Renal cortex interstitium (tissue), 15 donors: ENCODE measurements around the gene ANXA6. TPM values are rescaled to one million over a fixed set of nuclear protein-coding genes. Genes with fewer than 3 reads are reported as not detected.
"Not testable (repeated sequence)": the region's sequence is repeated elsewhere in the genome, so short reads cannot be mapped to it uniquely, and the experiment has no call there.

Source experiments
- DNase-seq, 11 donors: peaks; one replicate each; pipeline ENCODE4 v3.0.0-alpha.2; 2013; ENCODE audit warnings: low read depth in 9 of 11, low spot score in 4 of 11; ENCODE audit errors: extremely low read depth in 1 of 11
- long read RNA-seq, 16 experiments: transcript quantifications; one replicate each; lab custom pipeline, GENCODE V29; 2026
- polyA plus RNA-seq, 3 donors: library from polyadenylated mRNA; unstranded; fragments of 120-200 nt; gene quantifications; one replicate each; pipeline ENCODE4 v1.2.1, GENCODE V29; 2013; ENCODE audit not compliant: insufficient read length in 3 of 3

The ANXA6 gene
- 100 to 1,000 TPM; 121 to 159 (median 141) TPM for polyA plus RNA-seq
- long read RNA-seq, donor 1, transcript ANXA6-201 (26 exons, 2,593 nt) = major isoform, 11 of 17 reads
- long read RNA-seq, donor 1, partial matches to known transcripts = 0 of 17 reads
- long read RNA-seq, donor 1, other reads (novel, unspliced or antisense) = 6 of 17 reads
- long read RNA-seq, donor 2, transcript ANXA6-201 (26 exons, 2,593 nt) = major isoform, 18 of 40 reads
- long read RNA-seq, donor 2, partial matches to known transcripts = 22 of 40 reads
- long read RNA-seq, donor 2, other reads (novel, unspliced or antisense) = 0 of 40 reads
- long read RNA-seq, donor 3, transcript ANXA6-201 (26 exons, 2,593 nt) = major isoform, 18 of 45 reads
- long read RNA-seq, donor 3, partial matches to known transcripts = 21 of 45 reads
- long read RNA-seq, donor 3, other reads (novel, unspliced or antisense) = 5 of 45 reads
- long read RNA-seq, donor 4, transcript ANXA6-201 (26 exons, 2,593 nt) = major isoform, 12 of 13 reads
- long read RNA-seq, donor 4, partial matches to known transcripts = 0 of 13 reads
- long read RNA-seq, donor 4, other reads (novel, unspliced or antisense) = 0 of 13 reads
- long read RNA-seq, donor 5 = 0 reads
- long read RNA-seq, donor 6, transcript ANXA6-201 (26 exons, 2,593 nt) = major isoform, 13 of 27 reads
- long read RNA-seq, donor 6, partial matches to known transcripts = 14 of 27 reads
- long read RNA-seq, donor 6, other reads (novel, unspliced or antisense) = 0 of 27 reads
- long read RNA-seq, donor 7, transcript ANXA6-201 (26 exons, 2,593 nt) = major isoform, 9 of 65 reads
- long read RNA-seq, donor 7, partial matches to known transcripts = 56 of 65 reads
- long read RNA-seq, donor 7, other reads (novel, unspliced or antisense) = 0 of 65 reads
- long read RNA-seq, donor 8 = 0 reads
- long read RNA-seq, donor 9, transcript ANXA6-201 (26 exons, 2,593 nt) = major isoform, 8 of 19 reads
- long read RNA-seq, donor 9, partial matches to known transcripts = 10 of 19 reads
- long read RNA-seq, donor 9, other reads (novel, unspliced or antisense) = 0 of 19 reads
- long read RNA-seq, donor 10, transcript ANXA6-201 (26 exons, 2,593 nt) = major isoform, 12 of 23 reads
- long read RNA-seq, donor 10, partial matches to known transcripts = 11 of 23 reads
- long read RNA-seq, donor 10, other reads (novel, unspliced or antisense) = 0 of 23 reads
- long read RNA-seq, donor 11, transcript ANXA6-201 (26 exons, 2,593 nt) = major isoform, 15 of 30 reads
- long read RNA-seq, donor 11, partial matches to known transcripts = 15 of 30 reads
- long read RNA-seq, donor 11, other reads (novel, unspliced or antisense) = 0 of 30 reads
- long read RNA-seq, donor 12, partial matches to known transcripts = 0 of 4 reads
- long read RNA-seq, donor 12, other reads (novel, unspliced or antisense) = 0 of 4 reads
- long read RNA-seq, donor 13 = 0 reads
- long read RNA-seq, donor 14, transcript ANXA6-201 (26 exons, 2,593 nt) = major isoform, 13 of 29 reads
- long read RNA-seq, donor 14, partial matches to known transcripts = 10 of 29 reads
- long read RNA-seq, donor 14, other reads (novel, unspliced or antisense) = 6 of 29 reads
- long read RNA-seq, donor 15, partial matches to known transcripts = 0 of 4 reads
- long read RNA-seq, donor 15, other reads (novel, unspliced or antisense) = 0 of 4 reads
- long read RNA-seq, donor 16, transcript ANXA6-201 (26 exons, 2,593 nt) = major isoform, 33 of 75 reads
- long read RNA-seq, donor 16, partial matches to known transcripts = 33 of 75 reads
- long read RNA-seq, donor 16, other reads (novel, unspliced or antisense) = 9 of 75 reads

DNA sequence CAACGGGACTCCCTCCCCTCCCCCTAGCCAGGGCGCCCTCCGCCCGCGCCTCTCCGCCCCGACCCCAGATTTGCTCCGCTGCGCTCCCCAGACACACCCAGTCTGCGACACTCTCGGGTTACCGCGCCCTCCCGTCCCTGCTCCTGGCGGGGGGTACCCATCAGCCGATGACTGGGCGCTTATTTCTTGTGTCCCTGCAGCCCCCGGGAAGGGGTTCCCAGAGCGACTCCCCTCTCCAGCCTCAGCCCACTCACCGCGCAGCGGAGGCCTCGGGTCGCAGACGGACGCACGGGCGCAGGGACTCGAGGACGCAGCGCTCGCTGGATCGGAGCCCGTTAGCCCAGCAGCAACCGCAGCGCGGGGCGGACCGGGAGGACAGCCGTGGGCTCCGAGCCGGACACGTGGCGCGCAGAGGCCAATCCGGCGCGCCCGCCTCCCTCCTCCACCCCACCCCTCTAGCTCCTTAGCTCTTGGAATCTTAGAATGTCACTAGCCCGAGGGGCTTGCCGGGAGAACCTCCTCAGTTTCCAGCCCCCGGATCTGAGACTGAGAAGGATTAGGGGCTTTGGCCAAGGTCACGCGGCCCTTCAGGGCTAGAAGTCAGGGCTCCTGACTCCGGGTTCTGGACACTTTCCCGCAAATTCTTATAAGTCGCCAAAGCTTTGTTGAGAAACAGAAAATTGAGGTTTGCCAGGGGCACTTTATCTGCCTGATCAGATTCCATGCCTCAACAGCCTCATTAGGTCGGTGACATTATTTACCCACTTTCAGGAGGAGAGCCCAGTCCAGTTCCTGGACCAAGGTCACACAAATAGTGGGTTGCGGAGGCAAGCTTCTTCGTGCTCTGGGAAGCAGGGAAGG is at the start of gene ANXA6:
TSS of gene ANXA6 (minus strand) at position 354 of the 861 bp plus-strand sequence. CDS start 9,878 bp downstream, outside the sequence.
- peak in 9 of 11 donors; percentile 66 to 83 (median 78) for DNase-seq

GRCh38 chr5:151205411-151205810 is 47.8 kb upstream of the ANXA6 start:
- no peak for DNase-seq

DNA sequence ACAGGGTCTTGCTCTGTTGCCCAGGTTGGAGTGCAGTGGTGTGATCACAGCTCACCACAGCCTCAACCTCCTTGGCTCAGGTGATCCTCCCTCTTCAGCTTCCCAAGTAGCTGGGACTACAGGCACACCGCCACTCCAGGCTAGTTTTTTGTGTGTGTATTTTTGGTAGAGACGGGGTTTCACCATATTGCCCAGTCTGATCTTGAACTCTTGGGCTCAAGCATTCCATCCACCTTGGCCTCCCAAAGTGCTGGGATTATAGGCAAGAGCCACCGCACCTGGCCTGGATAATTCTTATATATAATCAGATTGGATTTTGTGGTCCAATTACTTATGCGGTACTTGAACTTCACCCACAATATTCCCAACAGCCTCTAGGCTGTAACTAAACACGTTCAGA is 46.5 kb upstream of the ANXA6 start:
- no peak for DNase-seq

DNA sequence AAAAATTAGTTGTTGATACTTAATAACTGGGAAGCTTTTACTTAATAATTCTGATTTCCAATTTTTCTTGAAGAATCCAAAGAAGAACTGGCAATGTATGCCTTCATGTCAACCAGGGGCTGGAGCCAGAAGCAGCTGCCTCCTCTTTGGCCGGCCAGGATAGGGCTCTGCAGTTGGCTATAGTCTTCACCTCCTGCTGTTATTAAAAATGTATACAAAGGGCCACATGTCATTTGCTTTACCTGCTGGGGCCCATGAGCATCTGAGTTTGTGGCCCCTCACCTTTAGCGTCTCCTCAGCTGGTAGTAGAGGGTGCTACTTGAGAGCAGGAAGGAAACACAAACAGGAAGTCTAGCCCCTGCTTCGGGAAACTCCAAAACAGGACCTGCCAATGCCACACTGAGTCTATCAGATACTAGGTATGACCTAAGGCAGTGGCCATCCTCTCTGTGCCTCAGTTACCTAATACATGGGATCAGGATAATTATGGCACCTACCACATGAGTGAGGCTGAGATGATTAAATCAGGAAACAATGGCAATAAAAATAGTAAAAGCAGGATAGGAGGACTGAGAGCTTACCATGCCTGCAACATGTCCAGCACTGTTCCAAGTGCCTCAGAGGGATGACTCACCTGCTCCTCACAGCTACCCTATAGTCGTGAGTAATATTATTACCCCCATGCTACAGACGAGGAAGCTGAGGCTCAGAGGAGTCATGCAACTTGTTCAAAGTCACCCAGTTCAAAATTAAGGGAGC is 45.0 kb upstream of the ANXA6 start:
- no peak for DNase-seq

GRCh38 chr5:151200913-151201595 is 43.5 kb upstream of the ANXA6 start:
- DNase-seq = no peak

GRCh38 chr5:151199581-151200185 is 42.1 kb upstream of the ANXA6 start:
- no peak for DNase-seq

GRCh38 chr5:151198861-151199260 is 41.3 kb upstream of the ANXA6 start:
- no peak for DNase-seq

- not testable (repeated sequence) for DNase-seq
Observed at GRCh38 chr5:151197291-151197600, 39.7 kb upstream of the ANXA6 start.

- DNase-seq = no peak
Observed at GRCh38 chr5:151196556-151197290, 39.1 kb upstream of the ANXA6 start.

DNA sequence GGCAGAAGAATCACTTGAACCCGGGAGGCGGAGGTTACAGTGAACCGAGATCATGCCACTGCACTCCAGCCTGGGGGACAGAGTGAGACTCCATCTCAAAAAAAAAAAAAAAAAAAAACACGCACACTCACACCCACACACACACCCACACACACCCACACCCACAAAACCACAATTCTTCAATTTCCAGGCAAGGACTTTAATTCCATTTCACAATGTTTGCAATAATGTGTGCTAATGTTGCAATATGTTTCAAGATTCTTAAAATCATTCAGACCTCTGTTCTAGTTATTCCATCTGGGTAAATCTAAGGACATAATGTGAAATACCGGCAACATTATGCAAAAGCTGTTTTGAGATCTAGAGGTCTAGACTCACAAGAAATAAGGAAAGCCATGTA is 38.0 kb upstream of the ANXA6 start:
- DNase-seq = no peak

DNA sequence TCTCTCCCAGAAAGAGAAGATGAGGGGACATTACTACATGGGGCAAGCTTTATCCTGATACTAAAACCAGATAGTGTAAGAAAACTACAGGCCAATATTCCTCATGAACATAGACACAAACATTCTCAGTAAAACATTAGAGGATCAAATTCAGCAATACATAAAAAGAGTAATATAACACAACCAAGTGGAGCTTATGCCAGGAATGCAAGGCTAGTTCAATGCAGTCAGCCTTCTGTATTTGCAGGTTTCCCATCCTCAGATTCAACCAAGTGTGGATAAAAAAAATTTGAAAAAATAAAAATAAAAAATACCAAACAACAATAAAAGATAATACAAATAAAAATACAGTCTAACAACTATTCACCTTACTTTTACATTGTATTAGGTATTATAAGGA is 35.0 kb upstream of the ANXA6 start:
- DNase-seq = no peak

DNA sequence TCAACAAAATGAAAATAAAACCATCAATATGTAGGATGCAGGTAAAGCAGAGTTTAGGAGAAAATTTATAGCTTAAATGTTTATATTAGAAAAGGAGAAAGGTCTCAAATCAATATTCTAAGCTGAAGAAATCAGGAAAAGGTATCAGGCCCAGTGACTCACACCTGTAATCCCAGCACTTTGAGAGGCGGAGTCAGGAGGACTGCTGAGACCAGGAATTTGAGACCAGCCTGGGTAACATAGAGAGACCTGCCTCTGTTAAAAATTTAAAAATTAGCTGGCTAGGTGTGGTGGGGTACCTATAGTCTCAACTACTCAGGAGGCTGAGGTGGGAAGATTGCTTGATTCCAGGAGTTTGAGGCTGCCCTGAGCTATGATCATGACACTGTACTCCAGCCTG is 34.1 kb upstream of the ANXA6 start:
- DNase-seq = no peak

DNA sequence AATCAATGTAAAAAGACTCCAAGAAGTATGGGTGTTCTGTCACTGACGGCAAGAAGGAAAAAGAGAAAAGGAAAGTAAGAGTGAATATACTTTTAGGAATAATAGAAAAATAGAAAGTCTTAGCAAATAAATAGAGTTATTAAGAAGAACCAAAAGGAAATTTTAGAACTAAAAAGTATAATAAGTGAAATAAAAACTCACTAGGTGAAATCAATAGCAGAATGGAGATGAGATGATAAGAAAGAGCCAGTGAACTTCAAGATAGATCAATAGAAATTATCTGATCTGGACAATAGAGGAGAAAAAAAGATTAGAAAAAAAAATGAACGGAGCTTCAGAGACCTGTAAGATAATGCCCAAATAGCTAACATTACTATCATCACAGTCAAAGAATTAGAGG is 31.6 kb upstream of the ANXA6 start:
- DNase-seq = no peak

DNA sequence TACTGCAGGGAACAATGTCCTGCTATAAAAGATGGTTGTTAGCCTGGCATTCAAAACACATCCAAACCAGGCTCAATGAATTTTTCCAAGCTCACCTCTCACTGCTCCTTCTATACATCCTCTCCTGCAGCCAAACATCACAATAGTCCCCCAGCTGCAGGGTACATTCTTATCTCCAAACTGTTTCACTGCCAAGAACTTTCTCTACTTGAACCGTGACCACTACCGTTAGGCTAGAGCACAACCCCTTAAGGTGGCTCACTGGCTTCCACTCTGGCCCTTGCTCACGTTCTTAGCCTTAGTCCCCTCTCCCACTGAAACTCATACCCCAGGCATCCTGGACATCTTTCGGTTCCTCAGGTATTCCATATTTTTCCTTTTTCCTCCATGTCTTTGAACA is 29.0 kb upstream of the ANXA6 start:
- no peak for DNase-seq

DNA sequence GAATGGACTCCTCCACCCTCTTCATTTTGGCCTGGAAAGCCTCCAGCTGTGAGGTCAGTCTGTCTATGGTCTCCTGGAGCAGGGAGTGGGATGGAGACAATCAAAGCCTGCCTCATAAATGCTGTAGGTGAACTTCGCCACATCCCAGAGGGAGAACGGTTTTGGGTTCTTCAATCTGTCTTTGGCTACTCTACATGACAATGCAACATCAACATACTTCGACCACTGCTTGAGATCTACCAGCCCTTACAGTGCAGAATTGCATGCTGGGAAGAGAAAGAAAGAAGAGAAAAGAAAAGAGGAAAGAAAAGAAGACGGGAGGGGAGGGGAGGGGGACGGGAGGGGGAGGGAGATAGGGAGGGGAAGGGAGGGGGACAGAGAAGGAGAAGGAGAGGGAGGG is 28.5 kb upstream of the ANXA6 start:
- no peak for DNase-seq
